Activated B cell treated with CpG ODN at 0.5 μM for 24 hours (primary cell): ENCODE measurements around the gene CEP104. TPM values are rescaled to one million over a fixed set of nuclear protein-coding genes. Genes with fewer than 3 reads are reported as not detected.

Experiments
- ATAC-seq: fragments of 200-7000 bp; cut with Tn5 transposase; one replicate; pipeline ENCODE4 v1.10.0; 2021; ENCODE audit warnings: low read depth, mild to moderate bottlenecking, moderate library complexity
- CTCF ChIA-PET: fragments of 350-600 bp; sonication (Branson Sonifier 250); formaldehyde crosslinking; loops from one replicate; lab custom pipeline; 2021; ENCODE audit warnings: antibody characterized with exemption; lab: Charles Lee
- POLR2A ChIA-PET: fragments of 350-600 bp; sonication (Branson Sonifier 250); formaldehyde crosslinking; loops from one replicate; lab custom pipeline; 2021; ENCODE audit warnings: antibody characterized with exemption; lab: Charles Lee
- DNase-seq: peaks from one replicate; pipeline ENCODE4 v3.0.0; 2022
- H3K27ac Mint-ChIP-seq: one replicate; pipeline ENCODE4 v1.8.0; 2020; ENCODE audit warnings: mixed read lengths
- H3K27me3 Mint-ChIP-seq: one replicate; pipeline ENCODE4 v1.8.0; 2021; ENCODE audit warnings: mixed read lengths
- H3K36me3 Mint-ChIP-seq: one replicate; pipeline ENCODE4 v1.8.0; 2021; ENCODE audit warnings: low read depth, mixed read lengths
- H3K4me1 Mint-ChIP-seq: one replicate; pipeline ENCODE4 v1.8.0; 2021; ENCODE audit warnings: mixed read lengths
- H3K4me3 Mint-ChIP-seq: one replicate; pipeline ENCODE4 v1.8.0; 2020; ENCODE audit warnings: mild to moderate bottlenecking, mixed read lengths
- H3K9me3 Mint-ChIP-seq: one replicate; pipeline ENCODE4 v1.8.0; 2020; ENCODE audit warnings: mixed read lengths
- intact Hi-C: fragments of 100-400 bp; cut with micrococcal nuclease; formaldehyde crosslinking; loops from one replicate; pipeline ENCODE4 v1.15.1; 2024
- total RNA-seq: library from RNA; stranded (reverse); gene quantifications from 2 replicates; pipeline ENCODE4 v1.2.3, GENCODE V29; 2022
- TF ChIP-seq, protein P1 (sequence below): fragments of 200-600 bp; IDR thresholded peaks from one replicate; pipeline ENCODE4 v1.8.0; 2022; ENCODE audit warnings: antibody characterized with exemption, mild to moderate bottlenecking

The CEP104 gene
- total RNA-seq, 1 donor from 2014 or later = 45.1 TPM

DNA sequence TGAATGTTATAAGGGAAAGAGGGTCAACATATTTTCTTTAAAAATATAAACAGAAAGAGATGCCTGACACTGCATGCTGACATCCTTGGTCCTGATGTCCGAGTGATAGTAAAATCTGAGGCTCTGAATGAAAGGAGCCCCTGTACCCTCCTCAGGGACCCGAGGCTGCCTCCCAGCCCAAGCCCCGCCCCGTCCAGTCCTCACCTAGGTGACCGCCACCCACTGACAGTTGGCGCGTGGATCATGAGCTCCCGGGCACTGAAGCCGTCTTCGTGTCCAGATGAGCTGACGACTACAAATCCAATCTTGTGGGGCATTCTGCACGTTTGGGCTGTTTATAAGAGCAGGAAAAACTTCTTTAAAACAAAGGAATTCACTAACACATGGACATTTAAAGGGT lies 4.9 kb downstream of the CEP104 start:
- DNase-seq (no peak), ATAC-seq (no peak)
- Mint-ChIP-seq H3K27ac (no peak overlapping the region), H3K36me3 (peaks cover 47% of the 10 kb centered on the region), H3K9me3 (no peaks in the 10 kb centered on the region), H3K4me3 (no peak overlapping the region), H3K27me3 (no peaks in the 10 kb centered on the region), H3K4me1 (peaks cover 12% of the 10 kb centered on the region)
- CTCF ChIA-PET = no interaction called here
- POLR2A ChIA-PET = no interaction called here
- TF ChIP-seq, protein P1, sequence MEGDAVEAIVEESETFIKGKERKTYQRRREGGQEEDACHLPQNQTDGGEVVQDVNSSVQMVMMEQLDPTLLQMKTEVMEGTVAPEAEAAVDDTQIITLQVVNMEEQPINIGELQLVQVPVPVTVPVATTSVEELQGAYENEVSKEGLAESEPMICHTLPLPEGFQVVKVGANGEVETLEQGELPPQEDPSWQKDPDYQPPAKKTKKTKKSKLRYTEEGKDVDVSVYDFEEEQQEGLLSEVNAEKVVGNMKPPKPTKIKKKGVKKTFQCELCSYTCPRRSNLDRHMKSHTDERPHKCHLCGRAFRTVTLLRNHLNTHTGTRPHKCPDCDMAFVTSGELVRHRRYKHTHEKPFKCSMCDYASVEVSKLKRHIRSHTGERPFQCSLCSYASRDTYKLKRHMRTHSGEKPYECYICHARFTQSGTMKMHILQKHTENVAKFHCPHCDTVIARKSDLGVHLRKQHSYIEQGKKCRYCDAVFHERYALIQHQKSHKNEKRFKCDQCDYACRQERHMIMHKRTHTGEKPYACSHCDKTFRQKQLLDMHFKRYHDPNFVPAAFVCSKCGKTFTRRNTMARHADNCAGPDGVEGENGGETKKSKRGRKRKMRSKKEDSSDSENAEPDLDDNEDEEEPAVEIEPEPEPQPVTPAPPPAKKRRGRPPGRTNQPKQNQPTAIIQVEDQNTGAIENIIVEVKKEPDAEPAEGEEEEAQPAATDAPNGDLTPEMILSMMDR = no peak
- intact Hi-C loops = no loop called here

DNA sequence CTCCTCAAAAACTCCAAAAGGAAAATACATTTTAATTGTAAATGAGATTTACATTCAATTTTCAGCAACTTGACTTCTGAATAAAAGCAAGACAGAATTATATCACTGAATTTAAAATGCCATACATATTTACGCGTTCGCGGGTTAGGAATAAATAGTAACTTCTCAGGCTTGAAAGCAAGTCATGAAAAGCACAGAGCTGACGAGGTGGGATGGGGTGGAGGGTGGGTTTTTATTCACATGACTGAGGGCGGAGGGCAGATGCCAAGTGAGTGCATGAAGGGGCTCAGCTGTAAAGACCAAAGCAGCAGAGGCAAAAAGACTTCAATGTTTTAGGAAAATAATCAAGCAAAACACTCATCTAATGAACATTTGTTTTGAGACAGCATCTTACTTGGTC lies 5.7 kb downstream of the CEP104 start:
- TF ChIP-seq, protein P1 = no peak
- DNase-seq (no peak), ATAC-seq (no peak)
- H3K4me3 Mint-ChIP-seq = no peak overlapping the region
- peaks cover 52% of the 10 kb centered on the region for H3K36me3 Mint-ChIP-seq
- H3K9me3 Mint-ChIP-seq = no peaks in the 10 kb centered on the region
- no peak overlapping the region for H3K27ac Mint-ChIP-seq
- ChIA-PET CTCF (no interaction called here), POLR2A (no interaction called here)
- H3K27me3 Mint-ChIP-seq = no peaks in the 10 kb centered on the region
- H3K4me1 Mint-ChIP-seq = peaks cover 11% of the 10 kb centered on the region
- intact Hi-C loops = no loop called here

DNA sequence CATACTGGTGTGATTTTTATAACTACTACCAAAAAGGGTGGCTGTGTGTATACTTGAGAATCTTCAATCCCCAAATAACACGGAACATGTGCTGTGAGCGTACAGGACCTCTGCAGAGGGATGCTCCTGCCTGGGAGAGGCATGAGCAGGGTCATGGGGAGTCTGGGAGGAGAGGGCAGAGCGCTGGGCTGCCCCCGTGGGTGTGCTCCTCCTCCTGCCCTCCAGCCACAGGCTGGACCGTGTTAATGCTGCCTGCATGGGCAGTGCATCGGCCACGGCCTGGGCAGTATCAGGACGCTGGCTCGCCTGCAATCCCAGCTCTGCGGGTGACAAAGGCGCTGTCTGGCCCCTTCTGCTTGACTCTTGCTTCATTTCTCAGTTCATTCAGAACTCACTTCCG lies 6.2 kb downstream of the CEP104 start:
- Mint-ChIP-seq H3K27me3 (no peaks in the 10 kb centered on the region), H3K27ac (no peak overlapping the region), H3K36me3 (peaks cover 52% of the 10 kb centered on the region), H3K4me3 (no peak overlapping the region), H3K4me1 (peaks cover 7% of the 10 kb centered on the region), H3K9me3 (no peaks in the 10 kb centered on the region)
- POLR2A ChIA-PET = no interaction called here
- DNase-seq (no peak), ATAC-seq (no peak)
- intact Hi-C loops = no loop called here
- CTCF ChIA-PET = no interaction called here
- TF ChIP-seq, protein P1 = no peak

DNA sequence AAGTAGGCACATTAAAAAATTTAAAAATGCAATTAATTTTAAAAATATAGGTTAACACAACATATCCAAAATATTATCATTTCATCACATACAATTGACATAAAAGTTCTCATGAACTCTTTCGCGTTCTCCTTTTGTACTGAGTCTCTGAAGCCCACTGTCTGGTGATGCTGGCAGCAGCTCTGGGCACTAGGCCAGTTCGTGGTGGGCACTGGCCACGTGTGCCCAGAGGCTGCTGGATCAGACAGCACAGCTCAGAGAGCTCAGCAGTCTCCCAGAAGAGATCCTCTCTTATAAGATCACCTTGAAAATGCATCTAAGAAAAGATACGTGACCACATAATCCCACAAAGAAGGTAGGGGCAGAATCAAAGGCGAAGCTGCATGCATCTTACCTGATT lies 9.9 kb downstream of the CEP104 start:
- Mint-ChIP-seq H3K4me1 (peaks cover 20% of the 10 kb centered on the region), H3K27me3 (no peaks in the 10 kb centered on the region), H3K27ac (no peak overlapping the region), H3K9me3 (no peaks in the 10 kb centered on the region), H3K36me3 (peaks cover 72% of the 10 kb centered on the region), H3K4me3 (no peak overlapping the region)
- intact Hi-C loops = no loop called here
- ChIA-PET CTCF (no interaction called here), POLR2A (no interaction called here)
- ATAC-seq (no peak), DNase-seq (no peak)
- TF ChIP-seq, protein P1 = no peak

DNA sequence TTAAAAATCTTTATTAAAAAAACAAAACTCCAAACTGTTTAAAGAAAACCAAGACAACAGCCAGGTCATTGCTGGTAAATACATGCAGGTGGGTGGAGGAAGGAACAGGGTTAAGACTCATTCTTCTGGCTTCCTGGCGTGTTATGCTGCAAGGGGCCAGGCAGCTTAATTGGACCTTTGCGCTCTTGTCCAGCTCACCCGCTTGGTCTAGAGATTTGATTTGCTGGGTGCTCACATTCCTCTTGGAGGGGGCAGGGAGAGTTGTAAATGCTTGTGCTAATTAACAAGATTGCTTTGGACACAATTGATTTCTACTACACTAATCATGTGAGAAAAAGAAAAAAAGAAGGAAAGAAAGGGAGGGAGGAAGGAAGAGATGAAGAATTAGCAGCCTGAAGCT lies 10.5 kb downstream of the CEP104 start:
- no peak overlapping the region for H3K4me3 Mint-ChIP-seq
- ATAC-seq (no peak), DNase-seq (no peak)
- intact Hi-C loops = no loop called here
- H3K27ac Mint-ChIP-seq = no peak overlapping the region
- CTCF ChIA-PET = no interaction called here
- H3K36me3 Mint-ChIP-seq = peaks cover 69% of the 10 kb centered on the region
- H3K27me3 Mint-ChIP-seq = no peaks in the 10 kb centered on the region
- POLR2A ChIA-PET = no interaction called here
- no peaks in the 10 kb centered on the region for H3K9me3 Mint-ChIP-seq
- TF ChIP-seq, protein P1 = no peak
- peaks cover 22% of the 10 kb centered on the region for H3K4me1 Mint-ChIP-seq
